ENCODE data around the gene NFIX. TPM values are rescaled to one million over a fixed set of nuclear protein-coding genes. Genes with fewer than 3 reads are reported as not detected.

NFIX gene
- total and polyA plus RNA-seq, 2 donors: 83.5 to 88.6 TPM

- peak overlapping the region; percentile 43 for H3K4me3 ChIP-seq (ENCODE audit: low read depth, low read length)
- no peaks in the 10 kb centered on the region for H3K4me1 ChIP-seq (ENCODE audit: insufficient read depth)
- 51% methylated on average over 23 of the region's 23 CpGs for WGBS
- H3K27ac ChIP-seq (ENCODE audit: low read depth): peak overlapping the region; percentile 93
- DNase-seq (ENCODE audit: extremely low spot score): no peak
- no peaks in the 10 kb centered on the region for H3K36me3 ChIP-seq (ENCODE audit: insufficient read depth)
Observed at GRCh38 chr19:13012390-13012689, 17.1 kb downstream of the NFIX start.

DNA sequence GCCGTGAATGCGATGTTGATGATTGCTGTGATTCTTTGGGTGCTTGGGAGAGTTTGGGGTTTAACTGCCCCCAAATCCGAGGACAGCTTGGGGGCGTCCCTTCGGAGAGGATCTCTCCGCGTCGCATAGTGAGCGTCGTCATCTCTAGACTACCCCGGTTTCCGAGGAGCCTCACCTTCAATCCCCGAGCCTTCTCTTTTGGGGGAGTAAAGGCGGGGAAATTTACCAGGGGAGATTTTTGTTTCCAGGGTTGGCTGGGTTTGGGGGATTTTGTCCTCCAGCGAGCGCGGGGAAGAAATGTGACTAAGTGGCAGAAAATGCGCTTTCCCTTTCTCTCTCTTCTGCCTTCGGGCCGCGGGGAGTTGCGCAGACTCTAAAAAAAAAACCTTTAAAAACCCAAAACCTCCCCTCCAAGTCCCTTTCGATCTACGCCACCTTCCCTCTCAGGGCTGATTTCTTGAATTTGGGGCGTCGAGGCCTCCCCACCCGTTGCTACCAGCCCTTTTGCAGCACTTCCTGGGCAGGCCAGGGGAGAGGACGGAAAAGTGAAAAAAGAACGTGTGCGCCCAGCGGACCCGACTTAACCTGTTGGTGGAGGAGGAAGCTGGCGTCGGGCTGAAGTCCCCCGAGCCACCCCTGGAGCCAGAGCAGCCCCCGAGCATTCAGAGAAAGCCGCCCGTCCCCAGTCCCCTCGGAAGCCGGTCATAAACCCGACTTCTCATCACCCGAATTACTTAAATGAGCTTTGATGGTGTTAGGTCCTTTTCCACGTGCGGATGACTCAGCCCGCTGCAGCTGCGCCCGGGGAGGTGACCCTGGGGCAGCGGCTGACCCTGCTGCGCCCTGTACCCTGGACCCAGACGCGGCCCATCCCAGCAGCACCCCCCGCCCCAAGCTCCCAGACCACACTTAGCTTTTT is 17.7 kb downstream of the NFIX start:
- no peaks in the 10 kb centered on the region for H3K4me1 ChIP-seq (ENCODE audit: insufficient read depth)
- peak overlapping the region; percentile 43 for H3K4me3 ChIP-seq (ENCODE audit: low read depth, low read length)
- H3K36me3 ChIP-seq (ENCODE audit: insufficient read depth): no peaks in the 10 kb centered on the region
- no peak for DNase-seq (ENCODE audit: extremely low spot score)
- 34% methylated on average over 52 of the region's 52 CpGs for WGBS
- H3K27ac ChIP-seq (ENCODE audit: low read depth): peak overlapping the region; percentile 93

DNA sequence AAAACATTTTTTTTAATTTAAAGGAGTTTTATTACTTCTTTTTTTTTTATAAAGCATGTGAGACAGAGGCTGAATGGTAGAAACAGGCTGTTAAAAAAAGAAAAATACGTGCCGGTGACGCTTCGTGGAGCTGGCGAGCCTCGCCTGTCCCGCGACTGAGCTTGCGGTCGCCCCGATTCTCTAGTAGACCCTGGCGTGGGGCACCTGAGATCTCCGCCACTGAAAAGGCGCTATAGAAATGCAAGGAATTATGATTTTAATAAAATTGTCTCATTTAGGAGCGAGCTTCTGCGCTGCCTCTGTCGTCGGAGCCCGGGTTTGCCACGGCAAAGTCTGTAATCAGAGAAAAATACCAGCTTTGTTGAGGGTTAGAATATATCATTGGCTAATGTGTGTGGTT is 18.4 kb downstream of the NFIX start:
- H3K36me3 ChIP-seq (ENCODE audit: insufficient read depth): no peaks in the 10 kb centered on the region
- DNase-seq (ENCODE audit: extremely low spot score): no peak
- H3K4me3 ChIP-seq (ENCODE audit: low read depth, low read length): peak overlapping the region; percentile 43
- H3K4me1 ChIP-seq (ENCODE audit: insufficient read depth): no peaks in the 10 kb centered on the region
- WGBS: 43% methylated on average over 20 of the region's 20 CpGs
- peak overlapping the region; percentile 93 for H3K27ac ChIP-seq (ENCODE audit: low read depth)

DNA sequence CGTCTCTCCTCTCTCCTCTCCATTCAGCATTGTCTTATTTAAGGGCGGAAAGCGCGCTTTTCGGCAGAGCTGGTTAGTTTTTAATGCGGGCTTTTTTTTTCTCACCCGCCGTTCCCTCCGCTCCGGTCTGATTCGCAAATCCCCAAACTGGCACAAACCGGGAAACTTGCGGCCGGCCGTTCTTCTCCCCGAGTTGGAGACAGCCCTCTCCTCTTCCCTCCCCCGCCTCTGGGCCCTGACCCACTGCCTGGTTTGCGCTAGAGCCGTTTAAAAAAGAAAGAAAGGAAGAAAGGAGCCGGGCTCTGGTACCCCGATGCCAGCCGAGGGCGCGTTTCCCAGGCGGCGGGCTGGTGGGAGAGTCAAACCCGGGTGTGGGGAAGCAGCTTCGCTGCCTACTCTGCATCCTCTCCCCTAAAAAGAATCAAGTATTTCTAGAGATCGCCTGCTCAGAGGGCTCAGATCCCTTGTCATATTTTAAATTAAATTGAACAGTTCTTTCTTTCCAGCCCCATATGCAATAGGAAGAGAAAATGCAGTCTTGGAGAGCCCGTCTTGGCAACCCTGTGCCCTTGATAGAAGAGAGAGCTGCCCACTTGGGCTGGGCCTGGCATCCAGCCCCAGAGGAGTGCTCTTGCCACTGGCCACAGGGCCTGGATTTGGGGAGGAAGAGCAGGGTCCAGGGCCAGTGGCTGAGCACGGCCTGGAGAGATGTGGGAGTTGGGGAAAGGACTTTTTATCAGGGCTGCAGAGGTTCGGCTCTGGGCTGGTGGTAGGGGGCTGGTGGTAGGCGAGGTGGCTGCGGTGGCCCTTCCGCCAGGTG is 19.0 kb downstream of the NFIX start:
- H3K4me1 ChIP-seq (ENCODE audit: insufficient read depth): no peaks in the 10 kb centered on the region
- no peak for DNase-seq (ENCODE audit: extremely low spot score)
- peak overlapping the region; percentile 93 for H3K27ac ChIP-seq (ENCODE audit: low read depth)
- 43% methylated on average over 35 of the region's 35 CpGs for WGBS
- H3K36me3 ChIP-seq (ENCODE audit: insufficient read depth): no peaks in the 10 kb centered on the region
- H3K4me3 ChIP-seq (ENCODE audit: low read depth, low read length): peak overlapping the region; percentile 31

DNA sequence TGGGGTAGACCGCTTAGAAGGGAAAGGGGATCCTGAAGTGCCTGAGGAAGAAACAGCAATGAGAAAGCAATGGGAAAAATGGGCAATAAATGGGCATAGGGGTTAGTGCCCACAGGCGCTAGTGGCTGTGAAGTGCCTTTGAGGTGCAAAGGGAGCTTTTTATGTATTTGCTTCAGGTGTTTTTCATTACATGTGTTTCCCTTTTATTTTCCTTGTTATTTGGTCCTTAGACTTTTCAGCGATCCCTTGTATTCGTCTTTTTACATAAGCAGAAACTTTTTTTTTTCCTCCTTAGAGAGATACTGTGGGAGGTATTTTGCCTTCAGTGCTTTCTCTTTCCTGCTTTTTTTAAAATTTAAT is 19.6 kb downstream of the NFIX start:
- no peak for DNase-seq (ENCODE audit: extremely low spot score)
- WGBS: 68% methylated on average over 4 of the region's 4 CpGs
- Histone ChIP-seq H3K36me3 (ENCODE audit: insufficient read depth) (no peaks in the 10 kb centered on the region), H3K4me1 (ENCODE audit: insufficient read depth) (no peaks in the 10 kb centered on the region), H3K4me3 (ENCODE audit: low read depth, low read length) (no peak overlapping the region), H3K27ac (ENCODE audit: low read depth) (peak overlapping the region; percentile 82)

DNA sequence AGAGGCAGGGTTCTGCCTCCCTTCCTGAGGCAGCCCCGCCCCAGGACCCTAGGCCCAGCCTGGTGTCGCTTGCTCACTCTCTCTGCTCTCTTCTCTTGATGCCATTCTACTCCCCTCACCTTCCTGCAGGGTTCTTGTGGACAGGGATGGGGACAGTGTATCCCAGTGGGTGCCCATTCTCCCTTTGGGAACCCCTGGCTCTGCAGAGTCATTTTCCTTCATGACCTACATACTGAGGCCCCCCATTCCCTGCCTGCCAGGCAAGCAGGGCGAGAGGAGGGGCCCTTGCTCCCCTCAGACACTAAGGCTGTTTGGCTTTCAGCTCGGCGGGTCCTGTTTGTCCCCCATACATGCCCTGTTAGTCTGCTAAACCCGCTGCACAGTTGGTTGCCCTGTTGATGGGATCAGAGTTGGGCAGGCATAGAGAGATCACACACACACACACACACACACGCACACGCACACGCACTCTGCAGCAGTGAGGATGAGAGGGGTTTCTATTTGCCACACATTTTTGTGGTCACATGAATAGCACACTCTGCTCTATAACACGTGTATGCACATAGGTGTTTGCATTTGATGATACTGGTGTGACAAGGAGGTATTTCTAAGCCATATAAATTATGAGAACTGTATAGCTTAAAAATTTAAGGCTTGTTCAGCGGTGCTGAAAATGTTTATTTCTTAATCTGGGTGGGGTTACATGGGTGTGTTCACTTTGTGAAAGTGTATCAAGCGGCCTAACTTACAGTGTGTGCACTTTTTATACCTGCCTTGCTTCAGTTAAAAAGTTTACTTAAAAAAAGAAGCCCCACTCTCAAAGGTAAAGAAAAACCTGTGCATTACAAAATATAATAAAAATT is 20.3 kb downstream of the NFIX start:
- no peaks in the 10 kb centered on the region for H3K4me1 ChIP-seq (ENCODE audit: insufficient read depth)

DNA sequence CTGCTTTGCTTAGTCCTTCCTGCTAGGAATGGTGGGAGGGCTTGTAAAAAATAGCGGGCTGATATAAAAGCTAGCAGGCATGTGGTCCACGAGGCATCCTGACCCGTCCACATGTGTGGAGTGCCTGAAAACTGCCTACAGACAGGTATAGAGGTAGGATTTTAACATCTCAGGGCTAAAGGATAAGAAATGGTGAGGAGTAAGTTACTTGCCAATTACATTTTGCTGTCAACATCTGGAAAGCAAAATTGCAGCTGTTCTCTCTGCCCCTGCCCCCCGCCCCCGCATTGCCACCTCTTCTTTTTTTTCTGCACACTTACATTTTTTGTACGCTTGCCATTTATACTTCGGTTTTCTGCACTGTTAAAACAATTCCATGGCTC is 21.0 kb downstream of the NFIX start:
- WGBS: 36% methylated on average over 7 of the region's 7 CpGs
- Histone ChIP-seq H3K27ac (ENCODE audit: low read depth) (peak overlapping the region; percentile 64), H3K4me1 (ENCODE audit: insufficient read depth) (no peaks in the 10 kb centered on the region)

More for the DNA sequence above, 20.3 kb downstream of the NFIX start:
- no peak for DNase-seq (ENCODE audit: extremely low spot score)
- WGBS: 41% methylated on average over 12 of the region's 12 CpGs
- Histone ChIP-seq H3K36me3 (ENCODE audit: insufficient read depth) (no peaks in the 10 kb centered on the region), H3K27ac (ENCODE audit: low read depth) (peak overlapping the region; percentile 70), H3K4me3 (ENCODE audit: low read depth, low read length) (no peak overlapping the region)

GRCh38 chr19:13016628-13017305 is 21.5 kb downstream of the NFIX start:
- 34% methylated on average over 22 of the region's 22 CpGs for WGBS
- H3K4me3 ChIP-seq (ENCODE audit: low read depth, low read length): peak overlapping the region; percentile 4
- DNase-seq (ENCODE audit: extremely low spot score): no peak
- peak overlapping the region; percentile 64 for H3K27ac ChIP-seq (ENCODE audit: low read depth)
- no peaks in the 10 kb centered on the region for H3K4me1 ChIP-seq (ENCODE audit: insufficient read depth)
- H3K36me3 ChIP-seq (ENCODE audit: insufficient read depth): no peaks in the 10 kb centered on the region

More for the DNA sequence above, 21.0 kb downstream of the NFIX start:
- no peak for DNase-seq (ENCODE audit: extremely low spot score)
- Histone ChIP-seq H3K4me3 (ENCODE audit: low read depth, low read length) (no peak overlapping the region), H3K36me3 (ENCODE audit: insufficient read depth) (no peaks in the 10 kb centered on the region)

DNA sequence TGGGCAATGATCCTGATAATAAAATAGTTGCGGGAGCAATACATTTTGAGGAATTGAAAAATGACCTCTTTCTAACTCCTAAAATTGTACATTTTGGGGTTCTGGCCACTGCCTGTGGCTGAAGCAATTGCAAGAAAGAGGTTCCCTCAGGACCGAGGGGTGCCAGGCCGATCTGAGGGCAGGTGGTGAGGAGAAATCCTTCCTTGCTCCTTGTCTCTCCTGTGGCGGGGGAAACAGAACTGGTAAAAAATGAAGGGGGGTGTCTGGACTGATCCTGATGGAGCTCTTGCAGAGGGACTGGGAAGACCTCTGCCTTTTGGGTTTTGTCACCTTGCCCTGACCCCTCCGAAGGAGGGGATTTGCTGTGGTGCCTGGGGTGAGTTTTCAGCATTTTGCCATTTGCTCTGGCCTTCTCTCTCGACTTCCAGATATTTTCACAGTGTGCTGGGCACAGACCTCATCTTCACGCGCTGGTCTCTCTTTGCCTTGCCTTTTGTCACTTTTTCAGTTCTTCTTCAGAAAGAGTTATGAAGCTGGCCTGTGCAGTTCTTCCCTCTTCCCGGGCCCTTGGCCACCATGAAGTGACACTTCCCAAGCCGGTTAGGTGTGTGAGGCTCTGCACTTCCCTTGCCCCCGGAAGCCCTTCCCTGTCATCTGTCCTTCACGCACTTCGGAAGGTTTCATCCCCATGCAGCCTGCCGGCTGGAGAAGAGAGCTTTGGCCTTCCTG is 22.2 kb downstream of the NFIX start:
- 40% methylated on average over 14 of the region's 14 CpGs for WGBS
- no peaks in the 10 kb centered on the region for H3K4me1 ChIP-seq (ENCODE audit: insufficient read depth)
- DNase-seq (ENCODE audit: extremely low spot score): no peak
- H3K36me3 ChIP-seq (ENCODE audit: insufficient read depth): no peaks in the 10 kb centered on the region
- peak overlapping the region; percentile 60 for H3K27ac ChIP-seq (ENCODE audit: low read depth)
- no peak overlapping the region for H3K4me3 ChIP-seq (ENCODE audit: low read depth, low read length)

- no peak for DNase-seq (ENCODE audit: extremely low spot score)
- 20% methylated on average over 21 of the region's 21 CpGs for WGBS
- Histone ChIP-seq H3K36me3 (ENCODE audit: insufficient read depth) (no peaks in the 10 kb centered on the region), H3K27ac (ENCODE audit: low read depth) (peak overlapping the region; percentile 82), H3K4me1 (ENCODE audit: insufficient read depth) (no peaks in the 10 kb centered on the region), H3K4me3 (ENCODE audit: low read depth, low read length) (no peak overlapping the region)
Observed at GRCh38 chr19:13018035-13018914, 23.0 kb downstream of the NFIX start.

- DNase-seq (ENCODE audit: extremely low spot score): no peak
- no peaks in the 10 kb centered on the region for H3K4me1 ChIP-seq (ENCODE audit: insufficient read depth)
- H3K36me3 ChIP-seq (ENCODE audit: insufficient read depth): no peaks in the 10 kb centered on the region
- peak overlapping the region; percentile 24 for H3K27ac ChIP-seq (ENCODE audit: low read depth)
- 42% methylated on average over 4 of the region's 4 CpGs for WGBS
- H3K4me3 ChIP-seq (ENCODE audit: low read depth, low read length): no peak overlapping the region
Observed at GRCh38 chr19:13019332-13019731, 24.1 kb downstream of the NFIX start.

DNA sequence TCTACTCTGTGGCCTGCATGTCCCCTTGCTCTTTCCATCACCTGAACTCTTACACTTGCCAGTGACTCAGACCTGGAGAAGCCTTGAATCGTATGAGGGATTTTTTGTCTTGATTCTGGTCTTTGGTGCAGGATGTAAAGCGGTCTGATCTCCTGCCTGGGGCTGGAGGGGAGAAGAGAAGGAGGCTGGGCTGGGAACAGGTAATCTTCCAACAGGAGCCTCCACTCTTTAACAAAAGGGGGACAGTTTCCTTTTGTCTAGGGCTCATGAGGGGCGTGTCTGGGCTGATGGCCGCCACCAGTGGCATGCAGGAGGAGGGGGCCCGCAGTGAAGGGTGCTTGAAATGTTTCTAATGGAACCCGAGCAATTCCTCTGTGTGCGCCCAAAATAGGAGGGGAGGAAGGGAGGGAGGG is 24.7 kb downstream of the NFIX start:
- H3K4me1 ChIP-seq (ENCODE audit: insufficient read depth): no peaks in the 10 kb centered on the region

More for the DNA sequence above, 24.7 kb downstream of the NFIX start:
- Histone ChIP-seq H3K27ac (ENCODE audit: low read depth) (peak overlapping the region; percentile 64), H3K36me3 (ENCODE audit: insufficient read depth) (no peaks in the 10 kb centered on the region), H3K4me3 (ENCODE audit: low read depth, low read length) (no peak overlapping the region)
- WGBS: 41% methylated on average over 7 of the region's 7 CpGs
- no peak for DNase-seq (ENCODE audit: extremely low spot score)
